Prostate gland (tissue), 2 donors: ENCODE data around the gene CTPS1.

Experiments
- CTCF ChIP-seq, 4 experiments: fragments of 200-600 bp in 2 of 4; fragments of 450-650 bp in 2 of 4; sonication (generic) in 2 of 4; IDR thresholded peaks; 1 replicate in 3 of 4; 2 replicates in 1 of 4; pipeline ENCODE4 v1.5.1; 2016 to 2019; ENCODE audit warnings: antibody characterized with exemption in 4 of 4, mild to moderate bottlenecking in 2 of 4, moderate library complexity in 2 of 4
- POLR2A ChIP-seq: fragments of 450-650 bp; IDR thresholded peaks from one replicate; pipeline ENCODE4 v1.6.1; 2016; ENCODE audit warnings: antibody characterized with exemption, mild to moderate bottlenecking
- POLR2AphosphoS5 ChIP-seq: sonication (generic); formaldehyde crosslinking; IDR thresholded peaks from one replicate; pipeline ENCODE4 v1.6.1; 2017; ENCODE audit warnings: antibody characterized with exemption

GRCh38 chr1:40997096-40997495, 17.6 kb downstream of the CTPS1 start:
- TF ChIP-seq CTCF (IDR thresholded peaks at IDR 0.05) = no peak
- no peak for TF ChIP-seq POLR2A
- TF ChIP-seq POLR2AphosphoS5 = no peak
